ENCODE data around the gene TES.
"Not testable (repeated sequence)": the region's sequence is repeated elsewhere in the genome, so short reads cannot be mapped to it uniquely, and the experiment has no call there.

The TES gene

GRCh38 chr7:116293633-116294032 is 83.3 kb downstream of the TES start:
- Histone ChIP-seq H3K27me3 (ENCODE audit: control insufficient read depth, insufficient read depth, low read length) (no peaks in the 10 kb centered on the region), H3K36me3 (ENCODE audit: control insufficient read depth, insufficient read depth, low read length) (no peaks in the 10 kb centered on the region), H3K4me1 (no peaks in the 10 kb centered on the region), H2AFZ (no peak overlapping the region), H3K79me2 (no peaks in the 10 kb centered on the region), H3K9ac (no peak overlapping the region), H3K4me2 (ENCODE audit: low read length) (no peak overlapping the region), H3K27ac (no peak overlapping the region), H3K4me3 (ENCODE audit: low read depth, low read length) (no peak overlapping the region), H3K9me3 (ENCODE audit: control insufficient read depth, low read length) (no peaks in the 10 kb centered on the region)
- TF ChIP-seq CTCF (IDR thresholded peaks at IDR 0.05) = no peak

DNA sequence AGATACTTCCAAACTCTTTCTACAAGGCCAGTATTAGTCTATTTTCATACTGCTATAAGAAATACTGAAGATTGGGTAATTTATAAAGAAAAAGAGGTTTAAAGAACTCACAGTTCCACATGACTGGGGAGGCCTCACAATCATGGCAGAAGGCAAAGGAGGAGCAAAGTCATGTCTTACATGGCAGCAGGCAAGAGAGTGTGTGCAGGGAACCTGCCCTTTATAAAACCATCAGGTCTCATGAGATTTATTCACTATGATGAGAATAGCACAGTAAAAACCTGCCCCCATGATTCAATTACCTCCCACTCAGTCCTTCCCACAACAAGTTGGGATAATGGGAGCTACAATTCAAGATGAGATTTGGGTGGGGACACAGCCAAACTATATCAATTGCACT is 85.6 kb downstream of the TES start:
- H3K4me2 ChIP-seq (ENCODE audit: low read length); H3K9me3 ChIP-seq (ENCODE audit: control insufficient read depth, low read length); H3K4me3 ChIP-seq (ENCODE audit: low read depth, low read length): not testable (repeated sequence)

GRCh38 chr7:116298055-116298454 is 87.7 kb downstream of the TES start:
- Histone ChIP-seq H3K27ac (no peak overlapping the region), H3K79me2 (no peaks in the 10 kb centered on the region), H3K4me2 (ENCODE audit: low read length) (no peak overlapping the region), H3K4me1 (no peaks in the 10 kb centered on the region), H3K36me3 (ENCODE audit: control insufficient read depth, insufficient read depth, low read length) (no peaks in the 10 kb centered on the region), H3K9ac (no peak overlapping the region), H3K4me3 (ENCODE audit: low read depth, low read length) (no peak overlapping the region), H2AFZ (no peak overlapping the region), H3K27me3 (ENCODE audit: control insufficient read depth, insufficient read depth, low read length) (no peaks in the 10 kb centered on the region), H3K9me3 (ENCODE audit: control insufficient read depth, low read length) (no peaks in the 10 kb centered on the region)
- no peak for TF ChIP-seq CTCF (IDR thresholded peaks at IDR 0.05)

More for the DNA sequence above, 85.6 kb downstream of the TES start:
- H3K79me2 ChIP-seq; H3K4me1 ChIP-seq; H3K27ac ChIP-seq; H3K27me3 ChIP-seq (ENCODE audit: control insufficient read depth, insufficient read depth, low read length); H3K36me3 ChIP-seq (ENCODE audit: control insufficient read depth, insufficient read depth, low read length); H2AFZ ChIP-seq; H3K9ac ChIP-seq: not testable (repeated sequence)

- no peaks in the 10 kb centered on the region for H3K36me3 ChIP-seq (ENCODE audit: control insufficient read depth, insufficient read depth, low read length)
- no peaks in the 10 kb centered on the region for H3K9me3 ChIP-seq (ENCODE audit: control insufficient read depth, low read length)
- H3K9ac ChIP-seq = no peak overlapping the region
- H3K27me3 ChIP-seq (ENCODE audit: control insufficient read depth, insufficient read depth, low read length) = no peaks in the 10 kb centered on the region
- H2AFZ ChIP-seq = no peak overlapping the region
- H3K4me2 ChIP-seq (ENCODE audit: low read length) = no peak overlapping the region
- no peaks in the 10 kb centered on the region for H3K79me2 ChIP-seq
- H3K27ac ChIP-seq = no peak overlapping the region
- no peak overlapping the region for H3K4me3 ChIP-seq (ENCODE audit: low read depth, low read length)
- no peak for TF ChIP-seq CTCF (IDR thresholded peaks at IDR 0.05)
- H3K4me1 ChIP-seq = no peaks in the 10 kb centered on the region
Measured at GRCh38 chr7:116298576-116298975, 88.2 kb downstream of the TES start.

GRCh38 chr7:116305485-116306408 is 95.4 kb downstream of the TES start:
- Histone ChIP-seq H3K79me2 (no peaks in the 10 kb centered on the region), H3K9ac (no peak overlapping the region), H3K27ac (no peak overlapping the region), H3K4me2 (ENCODE audit: low read length) (no peak overlapping the region), H3K36me3 (ENCODE audit: control insufficient read depth, insufficient read depth, low read length) (no peaks in the 10 kb centered on the region), H3K4me1 (no peaks in the 10 kb centered on the region), H3K27me3 (ENCODE audit: control insufficient read depth, insufficient read depth, low read length) (no peaks in the 10 kb centered on the region), H2AFZ (no peak overlapping the region), H3K4me3 (ENCODE audit: low read depth, low read length) (no peak overlapping the region), H3K9me3 (ENCODE audit: control insufficient read depth, low read length) (no peaks in the 10 kb centered on the region)
- TF ChIP-seq CTCF (IDR thresholded peaks at IDR 0.05) = no peak

Data from parathyroid adenoma (tissue), 2 donors.